ENCODE measurements around the gene FBH1. TPM values are rescaled to one million over a fixed set of nuclear protein-coding genes. Genes with fewer than 3 reads are reported as not detected.

The FBH1 gene
- total and polyA plus RNA-seq, 10 of the 15 experiments (the other 5 are each of a cell fraction or from before 2014, with no cell fraction given), result 6.1 to 67.6 (median 47.2) TPM

DNA sequence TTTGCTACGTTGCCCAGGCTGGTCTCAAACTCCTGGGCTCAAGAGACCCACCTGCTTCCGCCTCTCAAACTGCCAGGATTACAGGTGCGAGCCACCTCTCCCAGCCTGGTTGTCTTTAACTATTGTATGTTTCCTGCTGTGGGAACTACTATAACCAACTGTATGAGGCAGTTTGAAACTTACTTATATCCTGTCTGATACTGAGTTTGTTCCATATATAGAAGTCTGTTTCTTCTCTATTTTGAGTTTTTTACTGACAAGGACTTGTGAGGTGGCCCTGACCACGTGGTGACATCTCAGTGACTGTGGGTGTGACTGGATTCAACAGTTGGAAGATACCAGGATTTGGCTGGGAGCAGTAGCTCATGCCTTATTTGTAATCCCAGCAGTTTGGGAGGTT is 14.2 kb downstream of the FBH1 start (continued):
- TF ChIP-seq, protein P1, sequence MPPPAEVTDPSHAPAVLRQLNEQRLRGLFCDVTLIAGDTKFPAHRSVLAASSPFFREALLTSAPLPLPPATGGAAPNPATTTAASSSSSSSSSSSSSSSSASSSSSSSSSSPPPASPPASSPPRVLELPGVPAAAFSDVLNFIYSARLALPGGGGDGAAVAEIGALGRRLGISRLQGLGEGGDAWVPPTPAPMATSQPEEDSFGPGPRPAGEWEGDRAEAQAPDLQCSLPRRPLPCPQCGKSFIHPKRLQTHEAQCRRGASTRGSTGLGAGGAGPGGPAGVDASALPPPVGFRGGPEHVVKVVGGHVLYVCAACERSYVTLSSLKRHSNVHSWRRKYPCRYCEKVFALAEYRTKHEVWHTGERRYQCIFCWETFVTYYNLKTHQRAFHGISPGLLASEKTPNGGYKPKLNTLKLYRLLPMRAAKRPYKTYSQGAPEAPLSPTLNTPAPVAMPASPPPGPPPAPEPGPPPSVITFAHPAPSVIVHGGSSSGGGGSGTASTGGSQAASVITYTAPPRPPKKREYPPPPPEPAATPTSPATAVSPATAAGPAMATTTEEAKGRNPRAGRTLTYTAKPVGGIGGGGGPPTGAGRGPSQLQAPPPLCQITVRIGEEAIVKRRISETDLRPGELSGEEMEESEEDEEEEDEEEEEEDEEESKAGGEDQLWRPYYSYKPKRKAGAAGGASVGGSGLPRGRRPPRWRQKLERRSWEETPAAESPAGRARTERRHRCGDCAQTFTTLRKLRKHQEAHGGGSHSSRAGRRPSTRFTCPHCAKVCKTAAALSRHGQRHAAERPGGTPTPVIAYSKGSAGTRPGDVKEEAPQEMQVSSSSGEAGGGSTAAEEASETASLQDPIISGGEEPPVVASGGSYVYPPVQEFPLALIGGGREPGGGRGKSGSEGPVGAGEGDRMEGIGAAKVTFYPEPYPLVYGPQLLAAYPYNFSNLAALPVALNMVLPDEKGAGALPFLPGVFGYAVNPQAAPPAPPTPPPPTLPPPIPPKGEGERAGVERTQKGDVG (CRISPR knock-in tag; IDR thresholded peaks at IDR 0.05), result no peak
- TF ChIP-seq ZNF207 (IDR thresholded peaks at IDR 0.05; ENCODE audit: borderline replicate concordance) (no peak; the same call in 1 of the 2 replicates), CREB1 (IDR thresholded peaks at IDR 0.05; ENCODE audit: low read depth) (peak; percentile 72), MTA3 (IDR thresholded peaks at IDR 0.05; ENCODE audit: borderline replicate concordance, low read length) (peak; percentile 57; the same call in 1 of the 2 replicates), SREBF1 (IDR thresholded peaks at IDR 0.05; ENCODE audit: low read length) (no peak), LARP7 (IDR thresholded peaks at IDR 0.05) (no peak), RBBP5 (conservative IDR thresholded peaks at IDR 0.05) (no peak), FOS (IDR thresholded peaks at IDR 0.05; ENCODE audit: borderline replicate concordance, extremely low read depth, insufficient read length) (no peak), ZBED1 (IDR thresholded peaks at IDR 0.05; ENCODE audit: borderline replicate concordance) (peak; percentile 45; the same call in 1 of the 2 replicates), JUNB (IDR thresholded peaks at IDR 0.05) (peak; percentile 68), YY1 (IDR thresholded peaks at IDR 0.05; ENCODE audit: low read depth, low read length) (no peak), RB1 (IDR thresholded peaks at IDR 0.05; ENCODE audit: borderline replicate concordance) (no peak), ETV6 (conservative IDR thresholded peaks at IDR 0.05 in 1 of 2, IDR thresholded peaks at IDR 0.05 in 1 of 2; ENCODE audit: borderline replicate concordance in 1 of 2, low read depth in 1 of 2) (peak in 1 of 2 experiments; percentile 77; a peak in 2 of 4 replicates), CBX3 (IDR thresholded peaks at IDR 0.05; ENCODE audit: borderline replicate concordance, low read depth) (no peak)
- TF ChIP-seq, protein P2, sequence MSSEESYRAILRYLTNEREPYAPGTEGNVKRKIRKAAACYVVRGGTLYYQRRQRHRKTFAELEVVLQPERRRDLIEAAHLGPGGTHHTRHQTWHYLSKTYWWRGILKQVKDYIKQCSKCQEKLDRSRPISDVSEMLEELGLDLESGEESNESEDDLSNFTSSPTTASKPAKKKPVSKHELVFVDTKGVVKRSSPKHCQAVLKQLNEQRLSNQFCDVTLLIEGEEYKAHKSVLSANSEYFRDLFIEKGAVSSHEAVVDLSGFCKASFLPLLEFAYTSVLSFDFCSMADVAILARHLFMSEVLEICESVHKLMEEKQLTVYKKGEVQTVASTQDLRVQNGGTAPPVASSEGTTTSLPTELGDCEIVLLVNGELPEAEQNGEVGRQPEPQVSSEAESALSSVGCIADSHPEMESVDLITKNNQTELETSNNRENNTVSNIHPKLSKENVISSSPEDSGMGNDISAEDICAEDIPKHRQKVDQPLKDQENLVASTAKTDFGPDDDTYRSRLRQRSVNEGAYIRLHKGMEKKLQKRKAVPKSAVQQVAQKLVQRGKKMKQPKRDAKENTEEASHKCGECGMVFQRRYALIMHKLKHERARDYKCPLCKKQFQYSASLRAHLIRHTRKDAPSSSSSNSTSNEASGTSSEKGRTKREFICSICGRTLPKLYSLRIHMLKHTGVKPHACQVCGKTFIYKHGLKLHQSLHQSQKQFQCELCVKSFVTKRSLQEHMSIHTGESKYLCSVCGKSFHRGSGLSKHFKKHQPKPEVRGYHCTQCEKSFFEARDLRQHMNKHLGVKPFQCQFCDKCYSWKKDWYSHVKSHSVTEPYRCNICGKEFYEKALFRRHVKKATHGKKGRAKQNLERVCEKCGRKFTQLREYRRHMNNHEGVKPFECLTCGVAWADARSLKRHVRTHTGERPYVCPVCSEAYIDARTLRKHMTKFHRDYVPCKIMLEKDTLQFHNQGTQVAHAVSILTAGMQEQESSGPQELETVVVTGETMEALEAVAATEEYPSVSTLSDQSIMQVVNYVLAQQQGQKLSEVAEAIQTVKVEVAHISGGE (CRISPR knock-in tag; IDR thresholded peaks at IDR 0.05), result no peak
- TF ChIP-seq, protein P3, sequence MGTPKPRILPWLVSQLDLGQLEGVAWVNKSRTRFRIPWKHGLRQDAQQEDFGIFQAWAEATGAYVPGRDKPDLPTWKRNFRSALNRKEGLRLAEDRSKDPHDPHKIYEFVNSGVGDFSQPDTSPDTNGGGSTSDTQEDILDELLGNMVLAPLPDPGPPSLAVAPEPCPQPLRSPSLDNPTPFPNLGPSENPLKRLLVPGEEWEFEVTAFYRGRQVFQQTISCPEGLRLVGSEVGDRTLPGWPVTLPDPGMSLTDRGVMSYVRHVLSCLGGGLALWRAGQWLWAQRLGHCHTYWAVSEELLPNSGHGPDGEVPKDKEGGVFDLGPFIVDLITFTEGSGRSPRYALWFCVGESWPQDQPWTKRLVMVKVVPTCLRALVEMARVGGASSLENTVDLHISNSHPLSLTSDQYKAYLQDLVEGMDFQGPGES (IDR thresholded peaks at IDR 0.05), result no peak
- TF ChIP-seq, protein P4, sequence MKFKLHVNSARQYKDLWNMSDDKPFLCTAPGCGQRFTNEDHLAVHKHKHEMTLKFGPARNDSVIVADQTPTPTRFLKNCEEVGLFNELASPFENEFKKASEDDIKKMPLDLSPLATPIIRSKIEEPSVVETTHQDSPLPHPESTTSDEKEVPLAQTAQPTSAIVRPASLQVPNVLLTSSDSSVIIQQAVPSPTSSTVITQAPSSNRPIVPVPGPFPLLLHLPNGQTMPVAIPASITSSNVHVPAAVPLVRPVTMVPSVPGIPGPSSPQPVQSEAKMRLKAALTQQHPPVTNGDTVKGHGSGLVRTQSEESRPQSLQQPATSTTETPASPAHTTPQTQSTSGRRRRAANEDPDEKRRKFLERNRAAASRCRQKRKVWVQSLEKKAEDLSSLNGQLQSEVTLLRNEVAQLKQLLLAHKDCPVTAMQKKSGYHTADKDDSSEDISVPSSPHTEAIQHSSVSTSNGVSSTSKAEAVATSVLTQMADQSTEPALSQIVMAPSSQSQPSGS (IDR thresholded peaks at IDR 0.05; ENCODE audit: low read length), result peak; percentile 73; the same call in 1 of the 2 replicates
- TF ChIP-seq, protein P5, sequence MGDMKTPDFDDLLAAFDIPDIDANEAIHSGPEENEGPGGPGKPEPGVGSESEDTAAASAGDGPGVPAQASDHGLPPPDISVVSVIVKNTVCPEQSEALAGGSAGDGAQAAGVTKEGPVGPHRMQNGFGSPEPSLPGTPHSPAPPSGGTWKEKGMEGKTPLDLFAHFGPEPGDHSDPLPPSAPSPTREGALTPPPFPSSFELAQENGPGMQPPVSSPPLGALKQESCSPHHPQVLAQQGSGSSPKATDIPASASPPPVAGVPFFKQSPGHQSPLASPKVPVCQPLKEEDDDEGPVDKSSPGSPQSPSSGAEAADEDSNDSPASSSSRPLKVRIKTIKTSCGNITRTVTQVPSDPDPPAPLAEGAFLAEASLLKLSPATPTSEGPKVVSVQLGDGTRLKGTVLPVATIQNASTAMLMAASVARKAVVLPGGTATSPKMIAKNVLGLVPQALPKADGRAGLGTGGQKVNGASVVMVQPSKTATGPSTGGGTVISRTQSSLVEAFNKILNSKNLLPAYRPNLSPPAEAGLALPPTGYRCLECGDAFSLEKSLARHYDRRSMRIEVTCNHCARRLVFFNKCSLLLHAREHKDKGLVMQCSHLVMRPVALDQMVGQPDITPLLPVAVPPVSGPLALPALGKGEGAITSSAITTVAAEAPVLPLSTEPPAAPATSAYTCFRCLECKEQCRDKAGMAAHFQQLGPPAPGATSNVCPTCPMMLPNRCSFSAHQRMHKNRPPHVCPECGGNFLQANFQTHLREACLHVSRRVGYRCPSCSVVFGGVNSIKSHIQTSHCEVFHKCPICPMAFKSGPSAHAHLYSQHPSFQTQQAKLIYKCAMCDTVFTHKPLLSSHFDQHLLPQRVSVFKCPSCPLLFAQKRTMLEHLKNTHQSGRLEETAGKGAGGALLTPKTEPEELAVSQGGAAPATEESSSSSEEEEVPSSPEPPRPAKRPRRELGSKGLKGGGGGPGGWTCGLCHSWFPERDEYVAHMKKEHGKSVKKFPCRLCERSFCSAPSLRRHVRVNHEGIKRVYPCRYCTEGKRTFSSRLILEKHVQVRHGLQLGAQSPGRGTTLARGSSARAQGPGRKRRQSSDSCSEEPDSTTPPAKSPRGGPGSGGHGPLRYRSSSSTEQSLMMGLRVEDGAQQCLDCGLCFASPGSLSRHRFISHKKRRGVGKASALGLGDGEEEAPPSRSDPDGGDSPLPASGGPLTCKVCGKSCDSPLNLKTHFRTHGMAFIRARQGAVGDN (IDR thresholded peaks at IDR 0.05), result no peak

All from GM12878 (cell line).